Measurements from ENCODE around the gene WDR20. TPM values are rescaled to one million over a fixed set of nuclear protein-coding genes. Genes with fewer than 3 reads are reported as not detected.

The WDR20 gene
- total RNA-seq, 1 donor from 2014 or later = 26.2 TPM

DNA sequence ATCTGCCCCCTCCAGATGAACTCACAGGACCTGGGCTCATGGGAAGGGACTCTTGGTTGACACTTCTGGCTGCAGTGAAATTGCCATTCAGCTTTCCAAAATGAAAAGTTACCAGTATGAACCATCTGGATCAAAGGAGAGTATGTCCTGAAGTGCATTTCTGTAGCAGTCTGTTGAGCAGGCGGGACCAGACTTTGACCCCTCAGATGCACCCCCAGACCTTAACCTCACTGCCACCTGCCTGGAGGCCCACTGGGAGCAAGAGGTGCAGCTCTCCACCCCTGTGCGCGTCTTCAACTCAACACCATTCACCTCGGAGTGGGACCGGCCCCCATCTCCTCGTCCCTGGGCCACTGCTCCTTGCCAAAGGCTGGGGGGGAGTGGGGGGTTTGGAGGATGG is 110.3 kb downstream of the WDR20 start:
- H3K27me3 ChIP-seq (ENCODE audit: low read depth) = no peaks in the 10 kb centered on the region
- TF ChIP-seq, protein P1, sequence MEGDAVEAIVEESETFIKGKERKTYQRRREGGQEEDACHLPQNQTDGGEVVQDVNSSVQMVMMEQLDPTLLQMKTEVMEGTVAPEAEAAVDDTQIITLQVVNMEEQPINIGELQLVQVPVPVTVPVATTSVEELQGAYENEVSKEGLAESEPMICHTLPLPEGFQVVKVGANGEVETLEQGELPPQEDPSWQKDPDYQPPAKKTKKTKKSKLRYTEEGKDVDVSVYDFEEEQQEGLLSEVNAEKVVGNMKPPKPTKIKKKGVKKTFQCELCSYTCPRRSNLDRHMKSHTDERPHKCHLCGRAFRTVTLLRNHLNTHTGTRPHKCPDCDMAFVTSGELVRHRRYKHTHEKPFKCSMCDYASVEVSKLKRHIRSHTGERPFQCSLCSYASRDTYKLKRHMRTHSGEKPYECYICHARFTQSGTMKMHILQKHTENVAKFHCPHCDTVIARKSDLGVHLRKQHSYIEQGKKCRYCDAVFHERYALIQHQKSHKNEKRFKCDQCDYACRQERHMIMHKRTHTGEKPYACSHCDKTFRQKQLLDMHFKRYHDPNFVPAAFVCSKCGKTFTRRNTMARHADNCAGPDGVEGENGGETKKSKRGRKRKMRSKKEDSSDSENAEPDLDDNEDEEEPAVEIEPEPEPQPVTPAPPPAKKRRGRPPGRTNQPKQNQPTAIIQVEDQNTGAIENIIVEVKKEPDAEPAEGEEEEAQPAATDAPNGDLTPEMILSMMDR (IDR thresholded peaks at IDR 0.05) = no peak
- intact Hi-C loops (cut with DNase I) = no loop called here
- no peak overlapping the region for H3K27ac ChIP-seq
- DNase-seq (no peak), ATAC-seq (no peak)
- H3K36me3 ChIP-seq = peaks cover 8% of the 10 kb centered on the region
- no peaks in the 10 kb centered on the region for H3K9me3 ChIP-seq
- H3K4me1 ChIP-seq = no peaks in the 10 kb centered on the region
- no peak overlapping the region for H3K4me3 ChIP-seq

DNA sequence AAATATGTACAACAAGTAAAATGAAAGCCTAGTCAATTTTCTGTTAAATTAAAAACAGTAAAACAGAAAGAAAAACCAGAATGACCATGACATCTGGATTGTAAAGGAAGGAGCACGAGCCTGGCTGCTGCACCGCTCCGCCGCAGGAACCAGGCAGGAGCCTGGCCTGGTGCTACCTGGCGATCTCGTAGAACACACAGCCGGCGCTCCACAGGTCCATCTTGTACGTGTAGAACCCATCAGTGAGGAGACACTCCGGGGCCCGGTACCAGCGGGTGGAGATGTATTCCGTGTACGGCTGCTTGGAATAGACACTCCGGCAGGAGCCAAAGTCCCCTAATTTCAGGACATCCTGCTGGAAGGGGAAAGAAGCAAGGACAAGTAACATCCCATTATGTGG is 110.9 kb downstream of the WDR20 start:
- no peaks in the 10 kb centered on the region for H3K4me1 ChIP-seq
- TF ChIP-seq, protein P1 (IDR thresholded peaks at IDR 0.05) = no peak
- DNase-seq (no peak), ATAC-seq (no peak)
- no peak overlapping the region for H3K27ac ChIP-seq
- H3K27me3 ChIP-seq (ENCODE audit: low read depth) = no peaks in the 10 kb centered on the region
- peaks cover 8% of the 10 kb centered on the region for H3K36me3 ChIP-seq
- intact Hi-C loops (cut with DNase I) = no loop called here
- H3K9me3 ChIP-seq = no peaks in the 10 kb centered on the region
- H3K4me3 ChIP-seq = no peak overlapping the region

DNA sequence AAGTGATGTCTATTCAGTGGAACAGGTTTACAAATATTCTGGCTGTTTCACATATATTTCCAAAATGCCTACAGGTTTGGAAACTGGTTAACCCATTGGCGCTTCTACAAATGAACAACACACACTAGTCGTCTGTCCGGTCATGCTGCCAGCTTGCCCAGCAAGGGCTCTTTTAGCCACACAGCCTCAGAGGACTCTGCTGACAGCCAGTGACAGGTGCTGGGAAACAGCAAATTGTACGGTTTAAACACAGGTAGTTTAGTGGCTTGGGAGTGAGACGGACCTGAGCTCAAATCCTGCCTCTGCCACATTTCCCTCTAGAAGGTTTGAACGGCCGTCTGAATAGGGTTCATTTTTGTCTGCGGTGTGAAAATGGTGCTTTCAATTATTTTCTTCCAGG is 111.5 kb downstream of the WDR20 start:
- Histone ChIP-seq H3K27me3 (ENCODE audit: low read depth) (no peaks in the 10 kb centered on the region), H3K27ac (no peak overlapping the region), H3K4me3 (no peak overlapping the region), H3K9me3 (no peaks in the 10 kb centered on the region), H3K4me1 (no peaks in the 10 kb centered on the region), H3K36me3 (peaks cover 8% of the 10 kb centered on the region)
- ATAC-seq (no peak), DNase-seq (no peak)
- intact Hi-C loops (cut with DNase I) = no loop called here
- TF ChIP-seq, protein P1 (IDR thresholded peaks at IDR 0.05) = no peak

DNA sequence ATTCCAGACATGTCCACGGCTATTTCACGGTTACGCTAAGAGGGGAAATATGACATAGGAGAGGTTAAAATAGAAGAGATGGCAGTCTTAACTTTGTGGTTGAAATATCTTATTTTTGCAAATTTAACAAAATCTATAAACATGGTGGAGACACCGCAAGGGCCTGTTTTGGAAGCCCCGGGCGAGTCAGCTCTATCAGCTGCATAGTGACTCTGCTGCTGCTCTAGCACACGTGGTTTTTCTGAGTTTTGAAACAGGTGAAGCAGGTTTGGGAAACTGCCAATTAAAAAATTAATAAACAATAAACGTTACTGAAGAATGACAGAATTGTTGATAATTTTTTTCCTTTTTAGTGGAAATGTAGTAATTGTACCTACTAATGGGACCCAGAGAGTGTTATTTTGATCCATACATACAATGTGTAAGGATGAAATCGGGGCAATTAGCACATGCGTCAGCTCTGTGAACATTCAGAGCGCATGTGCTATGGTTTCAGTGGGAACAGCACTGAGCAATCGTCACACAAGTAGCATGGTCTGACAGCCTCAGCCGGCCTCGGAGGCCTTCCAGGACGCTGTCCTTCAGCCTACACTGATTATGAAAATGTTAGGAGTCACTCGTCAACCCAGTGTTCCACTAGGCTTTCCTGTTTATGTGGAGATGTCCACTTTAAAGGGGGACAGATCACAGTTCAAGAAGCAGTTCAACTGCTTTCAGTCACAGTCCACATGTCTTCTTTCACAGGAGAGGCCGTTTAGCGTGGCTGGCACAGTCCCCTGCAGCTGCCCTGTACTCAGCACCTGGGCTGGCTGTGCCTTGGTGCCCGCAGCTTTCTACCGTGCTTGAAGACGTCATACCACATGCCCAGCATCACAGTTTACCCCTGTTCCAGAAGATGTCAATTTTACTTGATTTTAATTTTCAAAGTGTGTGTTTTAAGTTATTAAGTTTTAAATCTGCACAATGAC is 113.4 kb downstream of the WDR20 start:
- ATAC-seq = no peak
- Histone ChIP-seq H3K27ac (no peak overlapping the region), H3K27me3 (ENCODE audit: low read depth) (no peaks in the 10 kb centered on the region), H3K36me3 (peaks cover 8% of the 10 kb centered on the region), H3K4me1 (no peaks in the 10 kb centered on the region), H3K4me3 (no peak overlapping the region), H3K9me3 (no peaks in the 10 kb centered on the region)
- no peak for DNase-seq
- TF ChIP-seq, protein P1 (IDR thresholded peaks at IDR 0.05) = no peak
- intact Hi-C loops (cut with DNase I) = no loop called here

DNA sequence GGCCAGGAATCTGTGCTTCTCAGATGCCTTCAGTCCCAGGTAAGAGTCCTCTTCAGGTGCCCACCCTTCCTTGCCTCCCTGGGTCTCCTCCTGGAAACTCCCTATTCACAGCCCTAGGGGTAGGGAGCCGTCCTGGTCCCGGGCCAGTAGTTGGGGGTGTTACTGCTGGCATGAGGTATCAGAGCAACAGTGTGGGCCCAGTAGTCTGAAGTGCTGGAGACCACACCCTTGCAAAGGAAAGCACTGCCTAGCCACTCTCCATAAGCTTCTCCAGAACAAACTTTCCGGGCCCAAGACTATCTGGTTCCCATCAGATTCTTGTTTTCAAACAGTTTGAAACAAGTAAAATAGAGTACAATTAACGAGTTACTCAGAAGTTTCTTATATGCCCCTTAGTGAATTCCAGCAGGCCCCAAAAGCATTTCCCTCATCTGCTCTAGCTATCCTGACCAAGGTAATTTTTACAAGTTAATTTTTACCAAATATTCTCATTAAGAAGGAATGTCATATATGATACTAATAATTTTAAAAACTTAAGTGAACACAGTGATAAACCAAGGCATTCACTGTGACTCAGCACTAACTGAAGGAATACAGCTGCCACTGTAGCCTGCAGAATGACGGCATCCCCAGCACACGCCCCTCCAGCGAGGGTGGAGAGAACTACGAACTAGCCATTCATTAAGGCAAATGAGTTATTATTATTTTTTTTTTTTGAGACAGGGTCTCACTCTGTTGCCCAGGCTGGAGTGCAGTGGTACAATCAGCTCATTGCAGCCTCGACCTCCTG is 115.9 kb downstream of the WDR20 start:
- H3K4me3 ChIP-seq = no peak overlapping the region
- peak overlapping the region; percentile 37 for H3K27ac ChIP-seq
- H3K27me3 ChIP-seq (ENCODE audit: low read depth) = no peaks in the 10 kb centered on the region
- DNase-seq = no peak
- no peaks in the 10 kb centered on the region for H3K9me3 ChIP-seq
- TF ChIP-seq, protein P1 (IDR thresholded peaks at IDR 0.05) = no peak
- peaks cover 8% of the 10 kb centered on the region for H3K36me3 ChIP-seq
- no peaks in the 10 kb centered on the region for H3K4me1 ChIP-seq
- ATAC-seq = peak in 1 of 2 donors; percentile 55
- intact Hi-C loops (cut with DNase I) = no loop called here
